ENCODE results near the gene RAI1. TPM values are rescaled to one million over a fixed set of nuclear protein-coding genes. Genes with fewer than 3 reads are reported as not detected.
"Not testable (repeated sequence)": the region's sequence is repeated elsewhere in the genome, so short reads cannot be mapped to it uniquely, and the experiment has no call there.

The RAI1 gene
- polyA plus RNA-seq (2011; rRNA removed) (3.5 and 7.1 TPM in 2 replicates), polyA plus RNA-seq (2017; fragmentation: RNase III; extraction: RNeasy Plus Mini Kit Qiagen cat#74134 plus additional on column Dnase treatment) (18.9 to 23.8 TPM (median 23.3 TPM) in 3 replicates), polyA minus RNA-seq (2011; rRNA and poly(A)+ RNA removed) (5.7 and 9.7 TPM in 2 replicates)
- polyA plus RNA-seq (2012; cell fraction: cytosol; rRNA removed), result 7.1 and 11.2 TPM in 2 replicates
- polyA plus RNA-seq (2012; cell fraction: nucleus; rRNA removed), result 27.6 and 28.1 TPM in 2 replicates

- H3K4me3 ChIP-seq, result peak within 1 kb of the TSS; percentile 77
- FAIRE-seq, result no peak
- peak within 1 kb of the TSS; percentile 84 for H3K4me2 ChIP-seq
- peak within 1 kb of the TSS; percentile 94 to 97 for H3K27ac ChIP-seq
- peaks cover 35% of the 10 kb centered on the region for H3K4me1 ChIP-seq
- ChIA-PET POLR2A (interaction anchor here (1.2 to 2.5 kb wide), 3 partner anchors 13 to 155 kb away, joined by 5 to 9 read pairs (median 6); partner anchors contain the start of gene SREBF1), CTCF (interaction anchor here (0.6 to 8.9 kb wide), 67 partner anchors 10 to 356 kb away, joined by 3 to 112 read pairs (median 4); no protein-coding TSS in a partner anchor)
- TF ChIP-seq PBX3 (IDR thresholded peaks at IDR 0.05), result no peak
- TF ChIP-seq FOSL2 (IDR thresholded peaks at IDR 0.05), result no peak
- no peak for TF ChIP-seq FOSL2 (CRISPR knock-in tag; IDR thresholded peaks at IDR 0.05)
- TF ChIP-seq RAD21 (conservative IDR thresholded peaks at IDR 0.05 in 1 of 2, IDR thresholded peaks at IDR 0.05 in 1 of 2), result peak; percentile 59 to 98
- TF ChIP-seq ATOH8 (CRISPR knock-in tag; IDR thresholded peaks at IDR 0.05; ENCODE audit: low read depth), result no peak
- peak; percentile 35; the same call in 1 of the 2 replicates for TF ChIP-seq MYC (IDR thresholded peaks at IDR 0.05; ENCODE audit: borderline replicate concordance, low read length)
- peak; percentile 54; the same call in 1 of the 2 replicates for TF ChIP-seq MAX (IDR thresholded peaks at IDR 0.05)
- TF ChIP-seq CBX2 (IDR thresholded peaks at IDR 0.05; ENCODE audit: borderline replicate concordance, low read depth), result no peak
- peak; percentile 85; the same call in 1 of the 2 replicates for TF ChIP-seq MAZ (IDR thresholded peaks at IDR 0.05; ENCODE audit: borderline replicate concordance, low read depth, low read length)
- no peak for TF ChIP-seq TP53 (CRISPR knock-in tag; IDR thresholded peaks at IDR 0.05)
- peak; percentile 99 for TF ChIP-seq SMC3 (IDR thresholded peaks at IDR 0.05)
- no peak for TF ChIP-seq NR3C1 (IDR thresholded peaks at IDR 0.05)
- TF ChIP-seq POLR2A (IDR thresholded peaks at IDR 0.05; ENCODE audit: low read length), result peak; percentile 20; the same call in 1 of the 2 replicates
- TF ChIP-seq JUN (IDR thresholded peaks at IDR 0.05), result peak in 1 of 2 experiments; percentile 59; a peak in 3 of 5 replicates
- 0 out of 2 replicates have a peak, but pooled peaks have one; percentile 34 for TF ChIP-seq E2F6 (IDR thresholded peaks at IDR 0.05; ENCODE audit: borderline replicate concordance, low read depth)
- no peak for TF ChIP-seq NPAS2 (CRISPR knock-in tag; IDR thresholded peaks at IDR 0.05; ENCODE audit: borderline replicate concordance)
- no peak for TF ChIP-seq NFE2L2 (conservative IDR thresholded peaks at IDR 0.05; ENCODE audit: low read length)
- TF ChIP-seq RFX5 (IDR thresholded peaks at IDR 0.05), result no peak
- peak; percentile 99 for TF ChIP-seq CTCF (IDR thresholded peaks at IDR 0.05)
- TF ChIP-seq RNF2 (IDR thresholded peaks at IDR 0.05; ENCODE audit: borderline replicate concordance, low read depth), result no peak
- TF ChIP-seq HDAC2 (IDR thresholded peaks at IDR 0.05), result no peak
- DNase-seq (ENCODE audit: low read depth in 1 of 2, low spot score in 1 of 2), result peak; percentile 74 to 87
- H3K9me3 ChIP-seq, result no peaks in the 10 kb centered on the region
- ATAC-seq, result peak; percentile 48 to 53
- WGBS (ENCODE audit: missing lambda C conversion rate), result under 1% methylated on average over 23 of the region's 84 CpGs
These were observed at the start of gene RAI1 for GRCh38 chr17:17681187-17681743. RAI1 (plus strand) TSS chr17:17681458; CDS start chr17:17792949, 111,491 bp downstream.

GRCh38 chr17:17632690-17633089 is 48.6 kb upstream of the RAI1 start:
- H3K4me2 ChIP-seq, H3K9me3 ChIP-seq, H3K4me1 ChIP-seq, FAIRE-seq, H3K4me3 ChIP-seq, H3K27ac ChIP-seq, POLR2A ChIA-PET: not testable (repeated sequence)
- peak; percentile 99 for TF ChIP-seq MAFK (IDR thresholded peaks at IDR 0.05; ENCODE audit: partially characterized antibody)
- WGBS (ENCODE audit: missing lambda C conversion rate), result 69% methylated on average over 5 of the region's 5 CpGs
- DNase-seq (ENCODE audit: low read depth in 1 of 2, low spot score in 1 of 2) (peak in 1 of 2 experiments; percentile 54), ATAC-seq (peak in 1 of 2 experiments; percentile 52; a peak in 3 of 6 replicates)
- CTCF ChIA-PET, result interaction anchor here (0.8 to 14.7 kb wide), 5 partner anchors 8 to 274 kb away, joined by 3 to 365 read pairs (median 7); no protein-coding TSS in a partner anchor

All from A549 (cell line).